Stimulated activated CD8-positive, alpha-beta memory T cell treated with anti-CD3 and anti-CD28 coated beads, Interleukin-15, amount 100 ng/mL, for 1 hour (primary cell): ENCODE results near the gene SRP9.
"Not testable (repeated sequence)": the region's sequence is repeated elsewhere in the genome, so short reads cannot be mapped to it uniquely, and the experiment has no call there.

ENCODE experiments used
- DNase-seq: peaks from one replicate; pipeline ENCODE4 v3.0.0-alpha.2; 2020; ENCODE audit warnings: low read depth

Gene SRP9

DNA sequence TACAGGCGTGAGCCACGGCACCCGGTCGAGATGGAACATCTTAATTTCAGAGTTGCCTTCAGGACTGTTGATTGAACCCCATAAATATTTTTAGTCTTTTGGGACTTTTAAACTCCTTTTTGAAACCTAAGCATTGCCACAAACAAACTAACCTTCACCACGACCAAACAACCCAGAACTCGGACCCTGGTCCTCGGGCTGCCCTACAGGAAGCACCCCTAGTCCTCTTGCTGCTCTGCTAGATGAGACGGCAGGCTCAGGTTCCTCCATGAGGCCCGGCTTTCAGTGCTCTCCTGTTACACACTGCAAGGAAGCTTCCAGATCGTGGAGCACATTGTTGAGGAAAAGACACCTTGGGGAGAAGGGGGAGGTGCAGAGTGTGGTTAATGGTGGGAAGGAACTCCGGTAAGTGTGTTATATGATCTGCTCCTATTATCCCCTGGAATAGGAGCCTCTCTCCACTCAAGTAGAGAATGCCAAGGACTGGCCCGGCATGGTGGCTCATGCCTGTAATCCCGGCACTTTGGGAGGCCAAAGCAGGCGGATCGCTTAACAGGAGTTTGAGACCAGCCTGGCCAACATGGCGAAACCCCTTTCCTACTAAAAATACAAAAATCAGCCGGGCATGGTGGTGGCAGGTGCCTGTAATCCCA, 38.0 kb downstream of the SRP9 start:
- no peak for DNase-seq

DNA sequence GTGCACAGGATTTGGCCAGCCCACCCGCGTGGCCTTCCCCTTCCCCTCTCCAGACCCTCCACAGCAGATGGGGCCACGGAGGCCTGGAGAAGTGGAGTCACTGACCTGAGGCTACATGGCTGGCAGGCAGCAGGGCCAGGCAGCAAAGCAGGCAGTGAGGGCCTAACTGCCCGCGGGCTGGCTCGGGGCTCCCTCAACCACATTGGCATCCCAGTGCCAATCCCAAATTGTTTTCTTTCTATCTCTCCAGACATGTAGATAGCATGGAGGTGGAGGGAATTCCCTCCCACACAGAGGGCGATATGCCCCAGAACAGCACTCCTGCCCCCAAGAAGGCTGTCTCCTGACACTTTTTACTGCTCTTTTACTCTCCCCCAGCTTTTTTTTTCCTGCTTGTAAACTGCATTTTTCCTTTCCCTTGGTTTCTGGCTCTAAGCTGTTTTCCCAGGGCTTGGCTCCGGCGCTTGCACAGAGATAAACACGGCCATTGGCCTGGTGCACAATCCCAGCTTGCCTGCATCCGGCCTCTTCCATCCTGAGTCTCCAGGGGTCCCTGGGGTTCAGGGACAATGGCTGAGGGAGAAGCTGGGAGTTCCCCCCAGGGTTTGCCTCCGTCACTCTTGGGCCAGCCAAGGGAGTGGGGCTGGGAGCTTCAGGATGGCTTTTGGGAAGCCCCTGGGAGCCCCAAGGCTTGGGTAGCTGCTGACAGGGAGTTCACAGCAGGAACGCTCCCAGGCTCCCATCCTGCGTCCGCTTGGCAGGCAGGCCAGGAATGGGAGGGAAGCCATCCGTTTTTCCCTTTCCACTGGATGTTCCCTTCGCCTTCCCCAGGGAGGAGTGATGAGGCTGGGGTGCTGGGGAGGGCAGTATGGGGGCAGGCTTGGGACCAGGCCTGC, 39.3 kb downstream of the SRP9 start:
- no peak for DNase-seq

DNA sequence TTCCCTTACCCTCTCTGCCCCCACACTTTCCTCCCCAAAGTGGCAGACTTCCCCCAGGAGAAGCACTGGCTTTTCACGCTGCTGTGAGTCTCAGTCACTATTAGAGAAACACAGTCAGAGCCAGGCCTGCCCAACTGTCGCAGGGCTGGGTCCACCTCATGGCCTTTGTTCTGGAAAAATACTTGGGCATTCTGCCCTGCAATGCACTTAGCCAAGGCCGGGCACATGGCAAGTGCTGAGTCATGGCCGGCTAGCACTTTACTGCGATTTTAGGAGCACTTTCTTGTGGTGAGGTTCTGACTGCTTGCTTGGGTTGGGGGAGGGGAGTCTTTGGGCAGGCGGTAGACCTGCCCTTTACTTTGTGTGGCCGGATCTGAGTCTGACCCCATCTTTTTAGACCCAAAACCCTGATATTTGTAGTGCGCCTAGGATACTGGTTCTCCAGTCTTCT, 40.0 kb downstream of the SRP9 start:
- no peak for DNase-seq

DNA sequence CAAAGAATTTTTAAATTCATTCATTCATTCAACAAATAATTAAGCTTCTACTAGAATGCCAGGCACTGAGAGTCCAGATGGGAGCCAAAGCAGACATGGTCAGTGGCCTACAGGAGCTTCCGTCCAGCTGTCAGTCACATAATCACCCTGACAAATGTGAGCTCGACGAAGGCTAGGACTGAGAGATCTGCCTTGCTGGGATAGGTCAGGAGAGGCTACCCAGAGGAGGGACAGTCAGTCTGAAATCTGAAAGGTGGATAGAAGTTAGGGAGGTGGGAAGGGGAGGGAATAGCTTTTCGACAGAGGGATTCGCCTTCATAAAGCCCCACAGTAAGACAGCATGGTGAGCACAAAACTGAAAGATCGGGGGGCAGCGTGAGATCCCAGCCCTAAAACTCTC, 40.6 kb downstream of the SRP9 start:
- DNase-seq = no peak

DNA sequence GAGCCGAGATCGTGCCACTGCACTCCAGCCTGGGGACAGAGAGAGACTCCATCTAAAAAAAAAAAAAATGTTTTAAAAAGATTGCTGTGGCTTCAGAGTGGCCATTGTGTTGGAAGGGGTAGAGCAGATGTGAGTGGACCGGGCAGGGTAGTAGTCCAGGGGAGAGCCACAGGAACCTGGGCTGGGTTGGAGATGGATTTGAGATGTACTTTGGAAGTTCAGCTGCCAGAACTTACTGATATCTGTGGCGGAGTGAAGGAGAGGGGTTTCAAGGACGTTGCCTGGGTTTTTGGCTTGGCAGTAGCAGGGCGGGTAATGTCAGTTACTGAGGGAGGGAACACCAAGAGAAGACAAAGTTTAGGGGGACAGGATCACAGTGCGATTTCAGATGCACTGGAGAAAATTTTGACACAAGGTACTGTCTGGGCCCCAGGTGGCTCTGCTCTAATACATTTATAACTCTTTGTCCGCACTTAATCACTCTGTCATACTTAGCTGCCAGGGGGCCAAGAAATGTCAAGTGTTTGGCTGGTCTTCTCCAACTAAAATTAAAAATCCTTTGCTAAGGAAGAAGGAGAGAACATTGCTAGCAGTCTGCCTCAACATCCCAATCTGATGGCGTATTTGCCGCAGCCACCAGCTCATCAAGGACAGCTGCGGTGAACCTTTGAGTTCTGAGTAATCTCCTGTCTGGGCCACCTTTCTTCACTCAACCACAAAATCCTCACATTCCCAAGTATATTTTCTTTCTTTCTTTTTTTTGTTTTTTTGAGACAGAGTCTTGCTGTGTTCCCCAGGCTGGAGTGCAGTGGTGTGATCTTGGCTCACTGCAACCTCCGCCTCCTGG, 41.9 kb downstream of the SRP9 start:
- DNase-seq = no peak

DNA sequence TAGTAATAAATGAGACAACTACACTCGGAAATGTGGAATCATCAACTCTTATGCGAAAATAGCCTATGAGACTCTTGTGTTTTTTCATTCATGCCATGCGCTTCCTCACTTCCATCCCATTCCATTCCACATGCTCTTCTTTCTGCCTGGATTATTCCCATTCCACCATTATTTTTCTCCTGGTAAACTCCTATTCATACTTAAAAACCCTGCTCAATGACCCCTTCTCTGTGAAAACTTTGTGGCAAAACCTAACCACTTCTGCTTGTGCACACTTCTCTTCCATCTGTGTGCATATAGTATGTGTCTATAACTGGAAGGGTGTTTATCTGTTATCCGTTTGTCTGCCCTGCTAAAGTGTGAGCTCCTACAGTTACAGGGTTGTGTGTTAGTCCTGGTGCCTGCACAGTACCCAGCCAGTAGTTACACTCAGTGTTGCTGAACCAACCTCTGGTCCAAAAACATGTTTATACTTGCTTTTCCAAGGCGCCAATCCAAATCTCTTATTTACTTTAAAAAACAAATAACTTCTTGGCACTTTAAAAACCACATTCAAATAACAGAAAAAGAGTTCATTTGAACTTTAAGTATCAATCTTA, 43.0 kb downstream of the SRP9 start:
- DNase-seq = no peak

- no peak for DNase-seq
These were observed 45.2 kb downstream of the SRP9 start for GRCh38 chr1:225822655-225823403.

DNA sequence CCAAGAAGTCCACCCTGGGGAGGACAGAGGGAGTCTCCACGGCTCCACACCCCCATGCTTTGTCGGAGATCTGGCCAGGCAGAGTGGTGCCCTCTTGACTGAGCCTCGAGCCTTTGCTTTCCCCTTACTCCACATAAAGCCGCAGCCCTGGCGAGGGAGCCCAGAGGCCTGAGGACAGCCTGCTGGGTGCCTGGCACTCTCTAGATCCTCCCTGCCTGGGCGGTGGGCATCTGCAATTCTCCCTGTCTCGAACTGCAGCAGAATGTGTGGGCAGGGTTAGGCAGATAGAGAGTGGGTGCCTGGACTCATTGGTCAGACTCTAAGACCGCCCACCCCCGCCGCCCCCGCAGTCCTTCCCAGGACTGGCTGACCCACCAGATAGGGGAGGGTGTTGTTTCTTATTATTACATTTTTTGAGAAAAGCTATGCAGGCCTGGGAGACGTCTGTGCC, 46.2 kb downstream of the SRP9 start:
- DNase-seq = no peak

DNA sequence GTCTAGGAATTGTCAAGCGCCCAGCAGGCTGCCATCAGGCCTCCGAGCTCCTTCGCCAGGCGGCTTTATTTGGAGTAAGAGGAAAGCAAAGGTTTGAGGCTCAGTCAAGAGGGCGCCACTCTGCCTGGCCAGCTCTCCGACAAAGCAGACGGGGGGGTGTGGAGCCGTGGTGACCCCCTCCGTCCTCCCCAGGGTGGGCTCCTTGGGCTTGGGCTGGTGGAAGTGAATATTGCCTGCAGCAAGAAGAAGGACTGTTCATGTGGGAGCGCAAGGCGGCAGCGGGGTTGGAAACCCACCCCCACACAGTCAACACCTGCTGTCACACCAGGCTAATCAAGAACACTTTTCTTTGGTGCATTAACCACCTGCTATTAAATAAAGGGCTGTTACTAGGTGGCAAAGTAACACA, 46.9 kb downstream of the SRP9 start:
- DNase-seq = no peak

DNA sequence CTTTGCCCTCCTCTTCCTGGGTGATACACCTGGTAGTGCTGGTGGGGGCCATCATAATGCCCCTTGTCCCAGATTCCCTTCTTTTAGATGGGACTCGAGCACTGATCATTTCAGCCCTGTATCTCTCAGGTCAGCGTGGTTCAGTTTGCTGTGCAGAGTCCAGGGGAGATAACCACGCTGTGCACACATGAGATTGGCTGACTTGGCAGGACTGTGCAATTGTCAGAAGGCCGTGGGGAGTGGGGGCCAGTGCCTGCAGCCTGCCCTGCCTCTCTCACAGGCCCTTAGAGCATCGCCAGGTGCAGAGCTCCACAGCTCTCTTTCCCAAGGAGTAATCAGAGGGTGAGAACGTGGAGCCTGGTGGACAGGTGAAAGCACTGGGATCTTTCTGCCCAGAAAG, 47.5 kb downstream of the SRP9 start:
- no peak for DNase-seq

GRCh38 chr1:225825607-225826007, 48.0 kb downstream of the SRP9 start:
- no peak for DNase-seq

- no peak for DNase-seq
These were observed 49.5 kb downstream of the SRP9 start for GRCh38 chr1:225827076-225827475.

DNA sequence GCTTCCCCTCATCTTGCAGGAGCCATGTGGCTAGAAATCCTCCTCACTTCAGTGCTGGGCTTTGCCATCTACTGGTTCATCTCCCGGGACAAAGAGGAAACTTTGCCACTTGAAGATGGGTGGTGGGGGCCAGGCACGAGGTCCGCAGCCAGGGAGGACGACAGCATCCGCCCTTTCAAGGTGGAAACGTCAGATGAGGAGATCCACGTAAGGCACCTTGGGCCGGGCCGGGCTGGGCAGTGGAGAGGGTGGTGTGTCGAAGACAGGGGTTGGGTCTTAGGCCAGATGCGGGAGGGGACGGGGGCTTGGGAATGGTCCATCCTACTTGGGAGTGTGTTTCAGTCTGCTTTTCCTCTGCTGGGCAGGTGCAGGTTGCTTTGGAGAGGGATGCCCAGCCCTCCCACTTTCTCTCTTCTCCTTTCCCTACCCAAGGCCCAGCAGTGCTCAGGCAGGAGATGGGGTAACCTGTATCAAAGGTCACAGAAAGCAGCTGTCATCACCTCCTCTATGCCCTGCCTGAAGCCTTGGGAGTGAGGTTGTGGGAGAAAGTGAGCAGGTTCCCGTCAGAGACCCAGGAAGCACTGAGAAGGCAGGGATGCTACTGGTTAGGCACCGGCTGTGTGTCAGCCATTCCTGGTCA, 51.2 kb downstream of the SRP9 start:
- DNase-seq = no peak

GRCh38 chr1:225830841-225831240, 53.2 kb downstream of the SRP9 start:
- DNase-seq = no peak

GRCh38 chr1:225834417-225835329, 57.0 kb downstream of the SRP9 start:
- no peak for DNase-seq

GRCh38 chr1:225835856-225836255, 58.2 kb downstream of the SRP9 start:
- DNase-seq = no peak

DNA sequence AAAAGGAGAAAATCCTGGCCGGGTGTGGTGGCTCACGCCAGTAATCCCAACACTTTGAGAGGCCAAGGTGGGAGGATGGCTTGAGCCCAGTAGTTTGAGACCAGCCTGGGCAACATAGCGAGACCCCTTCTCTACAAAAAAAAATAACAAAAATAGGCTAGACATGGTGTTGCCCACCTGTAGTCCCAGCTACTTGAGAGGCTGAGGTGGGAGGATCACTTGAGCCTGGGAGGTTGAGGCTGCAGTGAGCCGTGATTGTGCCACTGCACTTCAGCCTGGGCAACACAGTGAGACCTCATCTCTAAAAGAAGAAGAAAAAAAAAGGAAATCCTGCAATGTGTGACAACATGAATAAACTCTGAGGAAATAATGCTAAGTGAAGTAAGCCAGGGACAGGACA, 58.7 kb downstream of the SRP9 start:
- DNase-seq = not testable (repeated sequence)

GRCh38 chr1:225838793-225839192, 61.2 kb downstream of the SRP9 start:
- DNase-seq = no peak
